GM23248 (cell line): ENCODE measurements around the gene TMEM164. TPM values are rescaled to one million over a fixed set of nuclear protein-coding genes. Genes with fewer than 3 reads are reported as not detected.

Experiments used
- DNase-seq: peaks from one replicate; pipeline ENCODE4 v3.0.0-alpha.2; 2015
- H2AFZ ChIP-seq: fragments of 200-600 bp; sonication (generic); 2 replicates; pipeline ENCODE4 v1.6.1; 2016; ENCODE audit warnings: antibody characterized with exemption
- H3F3A ChIP-seq: fragments of 200-600 bp; sonication (generic); 2 replicates; pipeline ENCODE4 v1.6.1; 2016; ENCODE audit warnings: mild to moderate bottlenecking, antibody characterized with exemption, mixed run types; ENCODE audit not compliant: insufficient read depth
- H3K27ac ChIP-seq: fragments of 200-600 bp; sonication (generic); 2 replicates; pipeline ENCODE4 v1.5.1; 2016; ENCODE audit warnings: mild to moderate bottlenecking
- H3K27me3 ChIP-seq: fragments of 200-600 bp; sonication (generic); replicated peaks from 2 replicates; pipeline ENCODE4 v1.6.1; 2016; ENCODE audit warnings: mild to moderate bottlenecking; ENCODE audit not compliant: insufficient read depth
- H3K36me3 ChIP-seq: fragments of 200-600 bp; sonication (generic); 2 replicates; pipeline ENCODE4 v1.6.1; 2016; ENCODE audit warnings: low read depth, mild to moderate bottlenecking
- H3K4me1 ChIP-seq: fragments of 200-600 bp; sonication (generic); 2 replicates; pipeline ENCODE4 v1.6.1; 2016; ENCODE audit warnings: mild to moderate bottlenecking; ENCODE audit not compliant: insufficient read depth
- H3K4me2 ChIP-seq: fragments of 200-600 bp; sonication (generic); one replicate; pipeline ENCODE4 v1.6.1; 2016; ENCODE audit warnings: mild to moderate bottlenecking; ENCODE audit not compliant: unreplicated experiment
- H3K4me3 ChIP-seq: fragments of 200-600 bp; sonication (generic); 2 replicates; pipeline ENCODE4 v1.5.1; 2016; ENCODE audit warnings: mild to moderate bottlenecking
- H3K79me2 ChIP-seq: fragments of 200-600 bp; sonication (generic); 2 replicates; pipeline ENCODE4 v1.6.1; 2016; ENCODE audit warnings: mild to moderate bottlenecking; ENCODE audit not compliant: insufficient read depth
- H3K9ac ChIP-seq: fragments of 200-600 bp; sonication (generic); 2 replicates; pipeline ENCODE4 v1.6.1; 2016; ENCODE audit warnings: mild to moderate bottlenecking
- H3K9me2 ChIP-seq: fragments of 200-600 bp; sonication (generic); 2 replicates; pipeline ENCODE4 v1.6.1; 2016; ENCODE audit warnings: mixed run types, mild to moderate bottlenecking, moderate library complexity; ENCODE audit not compliant: insufficient read depth
- H3K9me3 ChIP-seq: fragments of 200-600 bp; sonication (generic); one replicate; pipeline ENCODE4 v1.6.1; 2017; ENCODE audit warnings: low read depth
- H4K20me1 ChIP-seq: fragments of 200-600 bp; sonication (generic); 2 replicates; pipeline ENCODE4 v1.6.0; 2016; ENCODE audit not compliant: insufficient read depth
- EZH2 ChIP-seq: fragments of 200-600 bp; sonication (generic); IDR thresholded peaks from 2 replicates; pipeline ENCODE4 v1.6.1; 2018; ENCODE audit warnings: antibody characterized with exemption, mild to moderate bottlenecking; ENCODE audit not compliant: insufficient read depth, poor library complexity, severe bottlenecking
- EZH2phosphoT487 ChIP-seq: fragments of 200-600 bp; sonication (generic); IDR thresholded peaks from 2 replicates; pipeline ENCODE4 v1.6.1; 2018; ENCODE audit warnings: antibody characterized with exemption, moderate library complexity, mild to moderate bottlenecking, low read depth; ENCODE audit not compliant: insufficient read depth
- WGBS, 2 experiments: methylation state at CpG; one replicate each; pipeline ENCODE4 v1.1.6; 2015 to 2017; ENCODE audit warnings: low lambda C conversion rate in 2 of 2, low coverage in 1 of 2; ENCODE audit errors: missing lambda C conversion rate in 2 of 2; 5-methylcytosine and 5-hydroxymethylcytosine counted together
- in situ Hi-C: fragments of 300-500 bp; cut with MboI; formaldehyde crosslinking; loops from 2 replicates; pipeline ENCODE4 v1.15.0; 2020
- polyA plus RNA-seq: library from polyadenylated mRNA; unstranded; fragments of >200 nt; fragmentation: Nextera tagmentation; extraction: Ambion mirVana; gene quantifications from 2 replicates; pipeline ENCODE4 v1.2.1, GENCODE V29; 2016
- total RNA-seq: library from RNA; depleted of rRNA; stranded (reverse); fragments of >200 nt; shearing (Covaris generic); gene quantifications from 2 replicates; pipeline ENCODE4 v1.2.3, GENCODE V29; 2014

TMEM164 gene
- total and polyA plus RNA-seq, 2 experiments from 2014 or later: 1.4 to 9.1 TPM

DNA sequence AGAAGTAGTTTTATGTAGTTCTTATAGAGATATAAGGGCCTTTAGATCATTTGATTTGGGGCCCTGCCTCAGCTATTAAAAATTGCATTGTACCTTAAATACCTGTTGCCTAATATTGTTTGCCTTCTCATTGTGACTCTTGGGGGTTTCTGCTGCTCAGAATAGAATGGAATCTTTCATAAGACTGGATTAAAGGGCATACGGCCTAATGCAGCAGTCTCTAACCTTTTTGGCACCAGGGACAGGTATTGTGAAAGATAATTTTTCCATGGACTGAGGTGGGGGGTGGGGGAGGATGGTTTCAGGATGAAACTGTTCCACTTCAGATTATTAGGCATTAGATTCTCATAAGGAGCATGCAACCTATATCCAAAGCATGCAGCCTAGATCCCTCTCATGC is 46.2 kb downstream of the TMEM164 start:
- no peaks in the 10 kb centered on the region for H4K20me1 ChIP-seq
- no peaks in the 10 kb centered on the region for H3K9me2 ChIP-seq
- no peak overlapping the region for H3K4me3 ChIP-seq
- no peak overlapping the region for H3K27ac ChIP-seq
- no peaks in the 10 kb centered on the region for H3K9me3 ChIP-seq
- TF ChIP-seq EZH2phosphoT487: no peak
- no peak for TF ChIP-seq EZH2
- H3K27me3 ChIP-seq: no peaks in the 10 kb centered on the region
- H3K4me1 ChIP-seq: no peaks in the 10 kb centered on the region
- DNase-seq: no peak
- no peak overlapping the region for H2AFZ ChIP-seq
- H3K4me2 ChIP-seq: no peak overlapping the region
- H3K9ac ChIP-seq: no peak overlapping the region
- in situ Hi-C loops: no loop called here
- no peaks in the 10 kb centered on the region for H3K36me3 ChIP-seq
- H3K79me2 ChIP-seq: no peaks in the 10 kb centered on the region
- 64 to 73% methylated on average over 1 of the region's 1 CpG for WGBS, 2 experiments
- no peaks in the 10 kb centered on the region for H3F3A ChIP-seq

DNA sequence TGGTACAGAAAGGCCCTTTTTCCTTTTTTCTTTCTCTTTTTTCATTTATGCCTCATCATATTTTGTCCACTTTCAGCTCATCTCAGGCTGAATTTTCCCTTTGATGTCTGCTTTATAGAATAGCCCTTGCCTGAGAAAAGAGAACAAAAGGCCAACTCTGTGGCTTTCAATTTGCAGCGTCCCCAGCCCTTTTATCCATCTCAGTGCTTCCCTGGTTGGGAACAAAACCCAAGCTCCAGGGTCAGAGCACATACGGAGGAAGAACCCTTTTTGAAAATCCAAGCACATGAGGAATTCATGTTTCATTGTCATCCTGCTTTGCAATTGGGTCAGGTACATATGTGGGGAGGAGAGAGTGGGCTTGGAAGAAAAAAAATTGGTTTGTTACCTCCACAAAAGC is 47.5 kb downstream of the TMEM164 start:
- TF ChIP-seq EZH2phosphoT487: no peak
- TF ChIP-seq EZH2: no peak
- H3K9me3 ChIP-seq: no peaks in the 10 kb centered on the region
- no peak overlapping the region for H2AFZ ChIP-seq
- H3K27ac ChIP-seq: no peak overlapping the region
- no peaks in the 10 kb centered on the region for H3K79me2 ChIP-seq
- no peaks in the 10 kb centered on the region for H3K27me3 ChIP-seq
- H3K9ac ChIP-seq: no peak overlapping the region
- no peaks in the 10 kb centered on the region for H3K36me3 ChIP-seq
- DNase-seq: no peak
- no peaks in the 10 kb centered on the region for H3K9me2 ChIP-seq
- no peaks in the 10 kb centered on the region for H4K20me1 ChIP-seq
- no peaks in the 10 kb centered on the region for H3K4me1 ChIP-seq
- in situ Hi-C loops: no loop called here
- 100% methylated on average over 2 of the region's 2 CpGs for WGBS, 2 experiments
- no peak overlapping the region for H3K4me3 ChIP-seq
- no peaks in the 10 kb centered on the region for H3F3A ChIP-seq
- no peak overlapping the region for H3K4me2 ChIP-seq

DNA sequence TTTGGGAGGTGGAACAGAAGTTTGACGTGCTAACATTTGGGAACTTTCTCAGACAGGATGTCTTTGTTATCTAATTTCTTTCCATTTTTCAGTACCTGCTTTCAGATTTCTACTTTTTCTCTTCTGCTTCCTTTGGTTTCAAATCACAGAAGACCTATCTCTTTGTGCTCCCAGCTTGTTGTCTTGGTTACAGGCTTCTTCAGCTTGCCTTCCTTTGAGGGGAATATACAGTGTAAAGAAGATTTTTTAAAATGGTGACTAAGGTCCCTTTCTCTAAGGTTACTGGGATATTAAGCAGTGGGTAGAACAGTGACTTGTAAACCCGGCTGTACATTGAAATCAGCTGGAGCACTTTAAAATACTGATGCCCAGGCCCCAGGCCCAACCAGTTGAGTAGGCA is 48.0 kb downstream of the TMEM164 start:
- Histone ChIP-seq H2AFZ (no peak overlapping the region), H3K9ac (no peak overlapping the region), H3K4me2 (no peak overlapping the region), H3K9me2 (no peaks in the 10 kb centered on the region), H3K27ac (no peak overlapping the region), H3K79me2 (no peaks in the 10 kb centered on the region), H3K9me3 (no peaks in the 10 kb centered on the region), H3K36me3 (no peaks in the 10 kb centered on the region), H3K4me3 (no peak overlapping the region), H3K27me3 (no peaks in the 10 kb centered on the region), H3K4me1 (no peaks in the 10 kb centered on the region), H3F3A (no peaks in the 10 kb centered on the region), H4K20me1 (no peaks in the 10 kb centered on the region)
- no peak for DNase-seq
- in situ Hi-C loops: no loop called here
- 98 to 100% methylated on average over 2 of the region's 2 CpGs for WGBS, 2 experiments
- TF ChIP-seq EZH2phosphoT487 (no peak), EZH2 (no peak)

DNA sequence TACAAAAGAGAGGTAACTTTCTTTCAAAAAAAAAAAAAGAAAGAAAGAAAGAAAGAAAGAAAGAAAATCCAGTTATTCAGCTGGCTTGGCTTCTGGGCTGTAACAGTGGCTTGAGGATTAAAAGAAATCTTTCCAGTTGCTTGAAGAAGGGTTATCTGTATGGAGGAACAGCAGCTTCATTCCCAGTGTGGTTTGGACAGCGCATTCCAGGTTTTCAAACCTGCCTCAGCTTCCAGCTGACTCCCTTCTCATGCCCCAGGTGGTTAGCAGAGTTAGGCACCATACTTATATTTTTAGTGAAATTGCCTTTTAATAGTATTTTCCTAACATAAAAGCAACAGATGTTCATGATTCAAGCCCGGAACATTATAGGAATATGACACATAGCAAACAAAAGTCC is 48.6 kb downstream of the TMEM164 start:
- H3K9me3 ChIP-seq: no peaks in the 10 kb centered on the region
- TF ChIP-seq EZH2: no peak
- TF ChIP-seq EZH2phosphoT487: no peak
- H3K4me2 ChIP-seq: no peak overlapping the region
- no peak overlapping the region for H3K9ac ChIP-seq
- no peaks in the 10 kb centered on the region for H3K36me3 ChIP-seq
- H3K79me2 ChIP-seq: no peaks in the 10 kb centered on the region
- no peaks in the 10 kb centered on the region for H3K9me2 ChIP-seq
- H3K4me3 ChIP-seq: no peak overlapping the region
- no peak overlapping the region for H3K27ac ChIP-seq
- no peaks in the 10 kb centered on the region for H3K4me1 ChIP-seq
- no peak for DNase-seq
- WGBS, 2 experiments: 81% methylated on average over 2 of the region's 2 CpGs
- in situ Hi-C loops: no loop called here
- no peaks in the 10 kb centered on the region for H4K20me1 ChIP-seq
- H2AFZ ChIP-seq: no peak overlapping the region
- no peaks in the 10 kb centered on the region for H3K27me3 ChIP-seq
- H3F3A ChIP-seq: no peaks in the 10 kb centered on the region

DNA sequence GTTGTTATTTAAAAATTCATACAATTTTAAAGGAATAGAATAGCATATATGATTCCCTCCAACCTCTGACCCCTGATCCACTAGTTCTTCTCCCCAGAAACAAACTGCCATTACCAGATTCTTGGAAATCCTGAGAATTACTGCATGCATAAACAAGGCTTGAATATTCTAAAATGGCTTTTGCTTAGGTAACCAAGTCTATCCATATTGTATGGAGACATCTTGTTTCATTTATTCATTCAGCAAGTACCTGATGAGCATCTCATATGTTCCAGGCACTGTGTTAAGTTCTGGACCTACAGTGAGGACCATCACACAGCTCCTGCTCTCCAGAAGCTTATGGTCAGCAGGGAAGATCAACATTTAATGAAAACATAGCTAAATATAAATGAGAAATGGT is 49.4 kb downstream of the TMEM164 start:
- H3K79me2 ChIP-seq: no peaks in the 10 kb centered on the region
- no peaks in the 10 kb centered on the region for H3K27me3 ChIP-seq
- no peaks in the 10 kb centered on the region for H3K4me1 ChIP-seq
- no peak for DNase-seq
- H4K20me1 ChIP-seq: no peaks in the 10 kb centered on the region
- H3K4me2 ChIP-seq: no peak overlapping the region
- H3K9ac ChIP-seq: no peak overlapping the region
- H3K36me3 ChIP-seq: no peaks in the 10 kb centered on the region
- TF ChIP-seq EZH2phosphoT487 (no peak), EZH2 (no peak)
- H3K4me3 ChIP-seq: no peak overlapping the region
- in situ Hi-C loops: no loop called here
- H3K9me3 ChIP-seq: no peaks in the 10 kb centered on the region
- no peaks in the 10 kb centered on the region for H3K9me2 ChIP-seq
- no peak overlapping the region for H2AFZ ChIP-seq
- no peaks in the 10 kb centered on the region for H3F3A ChIP-seq
- H3K27ac ChIP-seq: no peak overlapping the region
